ENCODE results near the gene PEX11B.
"Not testable (repeated sequence)": the region's sequence is repeated elsewhere in the genome, so short reads cannot be mapped to it uniquely, and the experiment has no call there.

Gene PEX11B

GRCh38 chr1:145952903-145953302, 34.4 kb upstream of the PEX11B start:
- DNase-seq (ENCODE audit: low read depth): no peak

GRCh38 chr1:145951526-145951925, 33.0 kb upstream of the PEX11B start:
- no peak for DNase-seq (ENCODE audit: low read depth)

- no peak for DNase-seq (ENCODE audit: low read depth)
Measured at GRCh38 chr1:145949219-145949618, 30.7 kb upstream of the PEX11B start.

GRCh38 chr1:145947551-145947950, 29.0 kb upstream of the PEX11B start:
- DNase-seq (ENCODE audit: low read depth): no peak

- no peak for DNase-seq (ENCODE audit: low read depth)
Measured at GRCh38 chr1:145946477-145946986, 28.0 kb upstream of the PEX11B start.

- DNase-seq (ENCODE audit: low read depth): no peak
Measured at GRCh38 chr1:145944532-145944931, 26.0 kb upstream of the PEX11B start.

GRCh38 chr1:145942871-145943270, 24.4 kb upstream of the PEX11B start:
- DNase-seq (ENCODE audit: low read depth): no peak

- no peak for DNase-seq (ENCODE audit: low read depth)
Measured at GRCh38 chr1:145942405-145942804, 23.9 kb upstream of the PEX11B start.

- DNase-seq (ENCODE audit: low read depth): no peak
Measured at GRCh38 chr1:145937436-145937835, 18.9 kb upstream of the PEX11B start.

- no peak for DNase-seq (ENCODE audit: low read depth)
Measured at GRCh38 chr1:145936247-145936646, 17.7 kb upstream of the PEX11B start.

GRCh38 chr1:145935708-145936107, 17.2 kb upstream of the PEX11B start:
- no peak for DNase-seq (ENCODE audit: low read depth)

- not testable (repeated sequence) for DNase-seq (ENCODE audit: low read depth)
Measured at GRCh38 chr1:145932522-145933009, 14.0 kb upstream of the PEX11B start.

GRCh38 chr1:145927916-145928643, 9.6 kb upstream of the PEX11B start:
- DNase-seq (ENCODE audit: low read depth): no peak

- peak; percentile 93 for DNase-seq (ENCODE audit: low read depth)
Measured at GRCh38 chr1:145927063-145927886, 8.8 kb upstream of the PEX11B start, which contains the start of gene RBM8A. RBM8A (minus strand) TSS chr1:145927484; CDS start chr1:145927426, 58 bp downstream.

GRCh38 chr1:145926686-145927062, 8.2 kb upstream of the PEX11B start:
- DNase-seq (ENCODE audit: low read depth): no peak

- DNase-seq (ENCODE audit: low read depth): no peak
Measured at GRCh38 chr1:145922266-145922665, 3.7 kb upstream of the PEX11B start.

GRCh38 chr1:145920297-145920696, 1.8 kb upstream of the PEX11B start:
- DNase-seq (ENCODE audit: low read depth): not testable (repeated sequence)

- no peak for DNase-seq (ENCODE audit: low read depth)
Measured at GRCh38 chr1:145918992-145919939, 749 bp upstream of the PEX11B start.

GRCh38 chr1:145917595-145917994, 922 bp downstream of the PEX11B start:
- DNase-seq (ENCODE audit: low read depth): no peak

GRCh38 chr1:145916745-145917144, 1.8 kb downstream of the PEX11B start:
- no peak for DNase-seq (ENCODE audit: low read depth)

GRCh38 chr1:145912128-145912641, 6.3 kb downstream of the PEX11B start:
- DNase-seq (ENCODE audit: low read depth): no peak

- DNase-seq (ENCODE audit: low read depth): no peak
Measured at GRCh38 chr1:145908653-145909052, 9.9 kb downstream of the PEX11B start.
